Eye (tissue), 1 donor: ENCODE results near the gene BNC2.
A peak's percentile ranks its signal among the peaks of the same experiment; 100 is the strongest.

ENCODE experiments used
- DNase-seq: peaks from one replicate; pipeline ENCODE4 v3.0.0-alpha.2; 2015

The BNC2 gene

DNA sequence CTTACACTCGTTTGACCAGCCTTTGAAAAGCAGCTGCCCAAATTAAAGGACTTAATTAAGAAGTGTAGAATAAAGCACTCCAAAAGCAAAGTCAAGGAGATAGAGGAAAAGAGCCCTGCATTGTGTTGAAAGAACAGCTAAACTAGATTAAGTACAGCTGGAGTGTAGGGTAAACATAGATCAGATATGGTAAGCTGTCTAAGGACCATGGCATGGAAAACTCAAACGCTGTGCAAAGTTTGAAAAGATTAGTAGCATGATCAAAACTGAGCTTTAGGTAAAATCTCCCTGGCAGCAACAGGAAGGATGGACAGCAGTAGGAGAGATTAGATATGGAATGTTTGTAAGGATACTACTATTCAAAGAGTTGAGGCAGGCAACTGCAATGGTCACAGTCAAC is 55.4 kb downstream of the BNC2 start:
- no peak for DNase-seq

DNA sequence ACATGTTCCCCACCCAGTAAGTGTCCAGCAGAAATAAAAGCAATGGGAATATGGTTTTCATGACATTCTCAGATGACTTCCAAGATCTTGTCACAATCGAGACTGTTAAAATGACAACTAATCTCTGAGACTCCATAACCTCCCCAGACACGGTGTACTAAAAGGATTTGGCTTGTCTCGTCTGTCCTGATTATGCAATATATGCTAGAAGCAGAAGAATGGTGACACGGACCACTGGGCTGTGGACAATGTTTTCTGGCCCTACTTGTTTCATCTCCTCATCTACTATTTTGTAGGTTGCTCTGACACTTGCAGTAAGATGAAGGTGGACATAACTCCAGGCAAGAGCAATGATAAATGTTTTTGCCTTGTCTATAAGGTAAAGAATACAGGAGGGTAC is 56.6 kb downstream of the BNC2 start:
- no peak for DNase-seq

DNA sequence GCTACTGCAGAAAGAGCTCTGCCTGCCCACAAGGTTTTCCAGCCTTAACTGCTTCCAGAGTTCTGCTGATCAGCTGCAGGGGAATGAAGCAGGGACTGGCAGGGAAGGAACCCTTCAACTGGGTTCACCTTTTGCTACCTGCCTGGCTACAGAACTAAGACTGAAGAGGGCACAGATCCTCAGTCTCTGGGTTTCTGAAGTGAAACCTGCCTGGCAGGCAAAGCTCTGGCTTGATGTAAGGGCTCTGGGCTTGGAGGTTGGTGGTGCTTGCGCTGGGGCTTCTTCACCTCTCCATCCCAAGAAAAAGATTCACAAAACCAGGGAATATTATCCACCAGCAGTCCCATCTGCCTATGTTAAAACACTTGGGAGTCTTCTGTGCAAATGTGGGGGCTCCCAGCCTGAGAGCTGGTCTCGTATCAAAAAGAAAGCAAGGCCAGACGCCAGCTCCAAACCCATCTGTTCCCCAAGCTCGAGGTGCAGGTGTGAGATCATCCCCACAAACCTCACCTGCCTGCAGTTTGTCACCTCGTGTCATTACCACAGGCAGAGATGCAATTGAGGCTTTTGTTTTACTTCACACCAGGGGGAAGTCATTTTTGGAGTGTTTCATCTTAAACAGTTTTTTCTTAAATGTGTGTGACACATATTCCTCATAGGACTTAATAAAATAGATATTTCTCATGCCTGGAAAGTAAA is 58.3 kb downstream of the BNC2 start:
- no peak for DNase-seq

DNA sequence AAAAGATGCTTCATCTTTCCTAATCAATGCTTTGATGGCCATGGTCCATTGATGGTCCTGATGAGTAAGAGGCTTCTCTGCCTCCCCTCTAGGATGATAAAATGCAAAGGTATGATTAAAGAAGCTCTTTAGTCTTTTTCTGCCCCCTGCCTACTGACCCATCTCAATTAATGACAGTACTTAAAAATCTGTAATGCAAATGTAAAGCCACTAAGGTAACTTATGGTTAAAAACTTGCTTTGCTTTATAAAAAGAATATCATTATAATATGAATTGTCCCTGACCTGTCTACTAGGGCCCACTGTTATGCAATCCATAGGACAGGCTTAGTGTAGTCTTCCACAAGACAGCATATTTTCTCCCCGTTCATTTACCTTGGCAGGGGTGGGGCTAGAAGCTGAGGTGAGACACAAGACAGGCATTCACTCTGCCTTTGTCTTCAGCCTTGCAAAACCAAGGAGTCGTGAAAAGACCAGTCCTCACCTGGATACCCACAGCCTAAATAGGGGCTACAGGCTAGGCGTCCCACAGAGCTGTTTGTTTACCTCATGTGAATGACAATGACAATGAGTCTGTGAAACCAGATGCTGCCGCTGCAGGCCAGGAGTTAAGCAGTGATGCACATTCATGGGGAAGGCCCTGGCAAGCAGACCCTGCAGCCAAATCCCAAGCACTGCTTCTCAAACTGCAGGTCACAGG is 60.4 kb downstream of the BNC2 start:
- no peak for DNase-seq

DNA sequence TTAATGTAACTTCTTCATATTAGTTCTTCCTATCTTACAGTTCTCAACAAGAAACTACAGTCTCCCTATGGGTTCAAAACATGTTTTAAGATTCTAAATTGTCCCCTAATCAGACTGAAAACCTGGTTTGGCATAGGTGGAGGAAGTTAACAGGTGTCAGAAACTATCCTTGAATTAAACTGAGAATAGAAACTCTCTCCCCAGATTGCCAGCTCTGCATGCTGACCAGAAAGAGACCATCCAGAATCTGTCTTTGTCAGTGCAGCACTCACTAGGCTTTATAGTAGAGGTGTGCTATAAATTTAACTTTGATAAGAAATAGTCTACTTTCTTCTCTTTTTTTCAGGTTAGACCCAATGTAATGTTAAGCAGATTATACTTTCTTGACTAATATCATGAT is 63.8 kb downstream of the BNC2 start:
- no peak for DNase-seq

DNA sequence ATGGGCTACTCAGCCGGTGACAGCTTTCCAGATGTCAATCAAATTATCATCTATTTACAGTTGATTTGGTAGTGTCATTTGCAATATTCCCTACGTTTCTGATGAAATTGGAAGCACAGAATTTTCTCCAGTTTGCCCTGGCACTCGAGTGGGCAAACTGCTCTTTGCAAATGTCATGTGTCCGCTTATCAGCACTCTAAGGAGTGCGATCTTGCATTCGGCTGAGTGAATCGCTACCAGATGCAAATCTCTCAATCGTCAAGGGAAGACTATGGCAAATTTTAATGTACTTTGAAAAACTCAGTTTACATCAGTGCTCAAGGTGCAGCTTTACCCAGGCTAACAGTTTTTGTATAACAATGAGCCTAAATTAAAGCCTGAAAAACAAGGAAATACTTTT is 66.8 kb downstream of the BNC2 start:
- DNase-seq, result no peak

DNA sequence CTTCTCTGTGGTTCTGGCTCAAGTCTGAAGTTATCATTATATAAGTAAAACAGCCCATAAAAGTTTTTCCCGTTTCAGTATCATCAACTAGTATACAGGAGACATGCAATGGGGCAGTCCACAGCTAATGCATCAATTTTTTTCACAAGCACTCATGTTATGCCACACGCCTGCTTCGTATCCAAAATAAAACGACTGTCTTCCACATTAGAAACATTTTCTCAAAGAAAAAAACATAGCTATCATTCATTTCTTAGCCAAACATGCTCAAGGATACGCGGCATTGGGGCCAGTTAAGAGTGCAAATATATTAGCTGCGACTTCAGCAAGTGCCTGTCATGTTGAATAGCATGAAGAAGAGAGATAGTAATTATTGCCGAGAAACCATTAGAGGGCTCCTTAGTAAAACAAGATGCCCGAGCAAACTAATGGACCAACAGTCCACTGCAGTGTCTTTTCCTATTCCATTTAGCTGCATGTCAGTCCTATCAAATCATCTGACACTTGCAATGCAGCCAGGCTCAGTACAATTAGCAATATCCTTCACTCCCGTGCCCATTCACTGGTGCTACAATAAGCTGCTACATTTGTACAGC is 68.5 kb downstream of the BNC2 start:
- DNase-seq, result peak; percentile 50

DNA sequence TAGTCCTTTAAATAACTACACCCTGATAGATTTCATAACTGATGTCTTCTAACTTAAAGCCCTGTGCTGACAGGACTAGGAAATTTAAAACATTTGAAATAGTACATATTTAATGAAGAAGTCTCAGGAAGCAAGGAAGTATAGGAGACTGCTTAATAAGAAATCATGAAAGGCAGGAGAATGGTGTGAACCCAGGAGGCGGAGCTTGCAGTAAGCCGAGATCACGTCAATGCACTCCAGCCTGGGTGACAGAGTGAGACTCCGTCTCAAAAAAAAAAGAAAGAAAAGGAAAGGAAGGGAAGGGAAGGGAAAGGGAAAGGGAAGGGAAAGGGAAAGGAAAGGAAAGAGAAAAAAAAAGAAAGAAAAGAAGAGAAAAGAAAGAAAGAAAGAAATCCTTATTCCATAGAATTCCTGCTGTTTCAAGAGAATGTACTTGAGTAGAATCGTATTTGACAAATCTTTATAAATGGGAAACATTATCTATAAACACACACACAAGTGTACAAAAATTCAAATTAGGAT is 74.1 kb downstream of the BNC2 start:
- no peak for DNase-seq

DNA sequence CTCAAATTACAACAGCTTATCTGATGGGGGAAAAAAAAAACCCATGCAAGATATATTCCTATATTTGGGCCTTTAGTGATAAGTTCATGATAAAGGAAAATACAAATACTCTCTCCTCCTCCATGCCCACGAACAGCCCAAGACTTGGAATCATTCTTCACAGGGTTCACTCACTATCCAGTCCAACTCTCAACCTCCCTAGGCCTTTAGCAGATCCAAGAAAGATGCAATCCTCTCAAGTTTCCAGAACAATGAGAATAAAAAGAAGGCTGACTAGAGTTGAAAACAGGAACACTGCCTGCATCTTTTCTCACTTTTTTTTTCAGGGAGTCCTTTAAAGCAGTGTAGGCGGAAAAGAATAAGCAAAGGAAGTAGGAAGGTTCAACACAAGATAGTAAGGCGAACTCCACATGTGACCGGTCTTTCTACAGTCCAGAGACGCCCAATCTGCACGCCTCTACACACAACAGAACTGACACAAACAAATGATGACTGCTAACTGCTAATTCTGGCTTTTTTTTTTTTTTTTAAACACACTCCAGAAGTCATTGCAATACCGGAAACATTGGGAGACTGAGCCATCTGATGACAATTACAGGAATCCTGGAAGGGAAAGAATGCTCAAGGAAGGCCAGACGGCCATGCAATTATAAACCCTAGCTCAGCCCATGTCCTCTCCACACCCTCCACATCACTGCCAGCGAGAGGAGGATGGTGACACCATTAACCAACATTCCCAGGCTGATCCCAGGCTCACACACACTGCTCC is 75.4 kb downstream of the BNC2 start:
- no peak for DNase-seq

DNA sequence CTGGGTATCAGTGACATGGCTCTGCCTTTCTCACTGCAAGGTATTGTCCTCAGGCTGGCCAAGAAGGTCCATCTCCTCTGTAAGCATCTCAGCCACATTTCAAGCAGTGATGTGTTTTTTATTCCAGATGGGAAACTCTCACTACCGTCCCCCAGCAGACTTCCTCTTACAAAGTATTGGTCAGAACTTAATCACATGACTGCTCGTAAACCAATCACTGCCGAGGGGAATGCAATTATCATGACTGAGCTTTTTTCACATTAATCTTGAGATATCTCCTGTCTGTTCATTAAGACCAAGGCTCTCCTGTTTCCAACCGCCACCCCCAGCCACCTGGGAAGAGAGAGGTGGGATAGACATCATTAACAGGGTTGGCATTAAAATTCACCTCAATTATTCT is 76.4 kb downstream of the BNC2 start:
- no peak for DNase-seq

DNA sequence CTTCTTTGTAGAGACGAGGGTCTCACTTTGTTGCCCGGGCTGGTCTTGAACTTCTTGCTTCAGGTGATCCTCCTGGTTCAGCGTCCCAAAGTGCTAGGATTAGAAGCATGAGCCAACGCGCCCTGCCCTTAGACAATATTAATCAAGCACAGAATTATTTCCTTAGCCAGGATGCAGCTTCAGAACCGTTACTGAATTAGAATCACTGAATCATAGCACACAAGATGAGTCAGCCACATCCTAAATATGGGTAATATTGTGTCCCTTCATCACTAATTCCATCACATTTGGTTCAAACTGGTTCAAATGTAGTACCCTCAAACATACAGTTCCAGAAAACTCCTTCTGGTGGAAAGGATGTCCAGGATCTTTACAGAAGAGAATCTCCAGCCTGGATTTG is 82.7 kb downstream of the BNC2 start:
- DNase-seq, result no peak

DNA sequence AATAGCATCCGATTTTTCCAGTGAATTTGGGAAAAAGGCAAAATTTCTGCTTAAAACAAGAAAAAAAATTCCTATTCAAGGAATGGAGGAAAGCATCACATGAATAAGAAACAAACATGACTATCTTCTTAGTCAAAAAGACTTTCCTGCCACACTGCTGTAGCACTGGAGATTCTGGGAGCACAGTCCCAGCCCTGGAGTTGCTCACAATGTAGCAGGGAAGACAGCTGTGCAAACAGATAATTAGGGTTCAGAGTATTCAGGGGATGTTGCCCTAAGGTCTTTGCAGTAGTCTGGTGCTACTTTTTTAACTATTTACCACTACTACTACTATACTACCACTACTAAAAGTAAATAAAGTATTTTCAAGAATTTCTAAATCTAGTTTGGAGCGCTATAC is 86.5 kb downstream of the BNC2 start:
- DNase-seq, result no peak

DNA sequence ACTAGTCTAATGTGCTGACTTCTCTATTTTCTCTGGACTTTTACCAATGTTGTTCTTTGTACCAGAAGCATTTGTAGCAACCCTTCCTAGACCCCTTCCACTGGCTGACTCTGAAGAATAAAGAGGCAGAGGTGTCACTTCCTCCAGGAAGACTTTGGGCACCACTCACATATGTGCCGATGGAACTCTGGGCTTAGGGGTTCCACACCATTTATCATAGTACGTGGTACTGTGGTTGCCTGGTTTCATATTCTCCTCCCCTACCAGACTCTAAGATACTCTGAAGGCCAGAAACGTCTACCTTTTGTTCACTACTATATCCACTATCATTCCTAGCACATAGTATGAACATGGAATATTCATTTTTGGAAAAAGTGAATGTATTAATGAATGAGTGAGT is 88.0 kb downstream of the BNC2 start:
- DNase-seq, result no peak

DNA sequence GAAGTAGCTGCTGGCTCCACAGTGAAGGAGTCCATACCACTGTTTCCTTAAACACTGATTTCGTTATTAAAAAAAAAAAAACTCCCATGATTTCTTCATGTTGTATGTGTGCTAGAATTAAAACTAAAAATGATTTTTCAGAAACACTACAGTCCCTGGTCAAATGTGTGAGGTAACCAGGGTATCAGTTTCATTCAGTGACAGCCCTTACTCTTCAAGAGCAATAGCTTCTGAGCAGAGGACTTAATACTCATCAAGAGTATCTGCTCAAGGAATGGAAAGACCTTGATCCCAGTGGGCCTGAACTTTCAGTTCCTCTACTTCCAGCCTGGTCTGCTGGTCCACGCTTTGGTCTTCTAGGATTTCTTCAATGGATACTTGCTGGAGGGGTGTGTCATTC is 95.1 kb downstream of the BNC2 start:
- DNase-seq, result no peak

DNA sequence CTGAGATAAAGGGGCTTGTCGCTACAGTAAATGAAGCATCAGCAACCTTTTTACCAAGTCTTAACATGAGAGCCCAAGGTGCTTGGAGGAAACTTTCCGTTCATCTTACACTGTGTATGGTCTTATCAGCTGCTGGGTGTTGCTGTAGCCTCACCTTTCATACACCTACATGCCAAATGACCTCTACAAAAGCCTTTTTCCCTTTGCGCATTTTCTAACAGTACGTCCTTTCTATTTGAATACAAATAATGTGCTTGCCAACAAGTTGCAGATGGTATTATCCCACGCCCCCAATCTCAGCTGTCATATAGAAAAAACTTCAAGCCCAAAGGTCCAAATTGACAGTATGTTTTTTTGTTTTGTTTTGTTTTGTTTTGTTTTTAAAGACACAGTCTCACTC is 96.9 kb downstream of the BNC2 start:
- DNase-seq, result no peak

DNA sequence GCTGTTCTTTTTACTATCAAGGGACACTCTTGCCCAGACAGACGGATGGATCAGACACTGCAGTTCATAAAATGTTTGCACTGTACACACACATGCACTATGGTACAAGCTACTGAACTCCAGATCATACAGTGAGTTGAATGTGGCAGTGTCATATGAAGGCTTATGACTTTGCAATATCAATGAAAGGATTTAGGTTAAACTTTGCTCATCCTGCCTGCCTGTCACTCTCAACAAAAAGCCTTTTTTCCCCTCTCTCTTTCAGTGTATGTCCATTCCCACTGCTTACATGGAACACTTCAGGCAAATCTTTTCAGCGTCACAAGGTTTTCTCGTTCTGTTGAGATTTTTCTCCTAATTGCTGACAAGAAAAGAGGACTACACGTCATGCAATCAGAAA is 97.4 kb downstream of the BNC2 start:
- DNase-seq, result no peak

DNA sequence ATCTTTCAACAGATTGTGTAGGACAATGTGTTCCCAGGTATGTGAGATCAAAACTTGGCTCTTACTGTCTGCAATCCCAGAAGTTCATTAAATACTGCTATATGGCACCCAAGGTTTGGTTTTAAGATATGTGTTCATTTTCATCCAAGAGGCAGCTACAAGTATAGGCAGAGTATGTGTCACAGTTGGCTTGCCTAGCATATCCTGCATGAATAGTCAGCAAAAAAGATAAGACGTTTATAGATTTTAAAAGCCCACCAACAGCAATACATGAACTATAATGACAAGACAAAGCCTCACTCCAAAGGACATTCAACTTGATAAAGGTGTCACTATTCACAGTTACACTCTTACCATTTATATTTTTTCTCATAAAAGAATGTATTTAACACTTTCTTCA is 99.1 kb downstream of the BNC2 start:
- no peak for DNase-seq

DNA sequence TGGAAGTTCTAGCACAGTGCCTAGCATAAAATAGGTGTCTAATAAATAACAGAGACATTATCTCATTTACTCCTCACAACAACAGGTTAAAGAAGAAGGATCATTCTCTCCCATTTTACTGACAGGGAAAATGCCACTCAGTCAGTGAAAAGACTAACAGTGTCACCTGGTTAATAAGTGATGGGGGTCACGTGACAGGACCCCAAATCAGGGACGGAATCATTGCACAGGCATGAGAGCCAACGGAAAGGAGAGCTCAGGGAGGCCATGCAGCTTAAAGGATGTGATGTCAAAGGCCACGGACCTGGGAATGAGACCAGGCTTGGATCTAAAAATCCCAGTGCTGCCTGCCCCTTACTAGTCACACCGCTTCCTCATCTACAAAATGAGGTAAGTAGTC is 101.2 kb downstream of the BNC2 start:
- DNase-seq, result no peak

DNA sequence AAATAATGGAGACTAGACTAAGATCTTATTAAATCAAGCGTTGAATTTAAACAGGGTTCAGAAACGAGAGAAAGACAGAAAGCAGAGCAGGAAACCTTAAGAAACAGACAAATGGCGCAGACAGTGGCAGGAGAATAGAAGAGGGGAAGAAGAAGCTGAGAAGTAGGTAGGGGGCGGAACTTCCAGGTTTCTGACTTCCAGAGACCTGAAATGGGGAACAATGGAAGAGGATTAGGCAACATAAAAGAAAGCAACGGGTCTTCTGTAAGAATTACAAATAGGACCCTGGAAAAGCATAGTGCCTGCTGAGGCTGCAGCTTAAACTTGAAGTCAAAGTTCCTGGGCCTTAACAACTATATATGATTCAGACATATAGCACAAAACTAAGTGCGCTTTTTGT is 101.7 kb downstream of the BNC2 start:
- DNase-seq, result no peak

DNA sequence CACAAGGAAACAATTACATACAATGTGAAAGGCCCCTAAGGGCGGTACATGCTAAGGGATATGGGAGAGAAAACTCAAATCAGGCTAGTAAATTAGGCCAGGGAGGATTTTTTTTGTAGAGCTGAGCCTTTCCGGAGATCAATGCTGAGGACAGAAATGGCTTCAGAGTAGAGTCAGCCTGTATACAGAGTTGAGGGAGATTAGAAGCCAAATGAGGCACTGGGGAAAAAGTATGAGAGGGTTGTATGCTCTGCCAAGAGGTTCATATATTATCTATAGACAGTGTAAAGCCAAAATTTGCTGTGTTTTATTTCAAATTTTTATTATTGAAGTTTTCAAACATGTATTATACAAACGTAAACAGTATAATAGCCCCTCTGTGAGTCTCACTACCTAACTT is 103.1 kb downstream of the BNC2 start:
- DNase-seq, result no peak

DNA sequence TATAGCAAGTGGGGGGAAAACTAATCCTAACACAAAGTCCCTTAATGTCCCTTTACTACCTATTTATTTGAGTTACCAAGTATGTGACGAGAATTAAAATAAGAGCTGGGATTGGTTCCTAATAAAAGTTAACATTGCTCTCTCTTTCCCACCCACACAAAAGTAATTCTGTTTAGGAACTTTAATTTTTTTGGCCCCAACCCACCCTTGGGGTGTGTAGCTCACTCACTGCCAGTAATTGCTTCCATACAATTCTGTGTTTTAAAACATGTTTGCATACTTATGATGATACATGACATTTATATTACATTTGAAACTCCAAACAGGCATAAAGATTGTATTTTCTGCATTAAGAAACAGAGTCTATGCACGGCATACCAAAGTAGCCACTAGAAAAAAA is 106.5 kb downstream of the BNC2 start:
- DNase-seq, result no peak

DNA sequence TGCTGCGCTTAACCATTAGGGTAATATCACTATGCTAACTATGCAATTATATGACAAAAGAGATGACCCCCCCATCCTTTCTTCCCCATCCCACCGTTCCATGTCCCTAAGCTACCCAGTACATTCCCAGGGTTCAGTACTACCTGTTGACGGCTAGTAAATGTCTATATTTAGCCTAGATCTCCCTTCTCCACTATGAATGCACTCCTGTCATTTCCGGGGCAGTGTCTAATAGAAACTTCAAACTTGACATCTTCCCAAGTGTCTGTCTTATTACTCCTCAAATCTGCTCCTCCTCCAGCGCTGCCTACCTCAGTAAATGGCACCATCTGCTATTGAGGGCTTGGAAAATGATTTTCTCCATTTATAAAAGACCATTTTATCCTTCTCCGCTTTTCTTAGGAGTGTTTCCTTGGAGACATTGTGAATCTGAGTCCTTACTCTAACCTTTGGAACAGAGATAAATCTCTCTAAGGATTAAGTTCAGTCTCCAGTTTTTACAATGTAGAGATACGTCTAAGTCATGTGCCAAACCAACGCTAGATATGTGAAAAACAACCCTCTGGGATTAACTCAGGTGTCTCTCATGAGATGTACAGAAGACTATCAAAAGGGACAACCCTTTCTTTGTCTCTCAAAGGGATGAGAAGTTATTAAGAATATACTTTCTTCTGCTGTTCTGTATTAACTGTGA is 114.9 kb downstream of the BNC2 start:
- DNase-seq, result no peak

DNA sequence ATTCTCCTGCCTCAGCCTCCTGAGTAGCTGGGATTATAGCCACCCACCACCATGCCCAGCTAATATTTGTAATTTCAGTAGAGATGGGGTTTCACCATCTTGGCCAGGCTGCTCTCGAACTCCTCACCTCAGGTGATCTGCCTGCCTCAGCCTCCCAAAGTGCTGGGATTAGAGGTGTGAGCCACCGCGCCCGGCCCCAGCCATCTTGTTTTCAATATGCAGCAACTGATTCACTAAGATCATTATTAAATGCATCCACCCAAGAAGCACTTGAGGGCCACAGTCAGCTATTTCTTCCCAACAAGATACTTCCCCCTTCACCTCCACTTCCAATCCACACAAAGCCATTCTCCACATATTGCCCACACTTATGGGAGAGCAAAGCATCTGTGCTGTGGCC is 115.8 kb downstream of the BNC2 start:
- no peak for DNase-seq
